Fibroblast of lung (primary cell): ENCODE measurements around the gene PSMD10. TPM values are rescaled to one million over a fixed set of nuclear protein-coding genes. Genes with fewer than 3 reads are reported as not detected.

Source experiments
- DNase-seq, 2 donors: peaks; one replicate each; pipeline versions ENCODE4 v3.0.0 to v3.0.0-alpha.2; 2010; ENCODE audit warnings: low read depth in 2 of 2
- H2AFZ ChIP-seq: 2 replicates; pipeline ENCODE4 v1.5.1; 2012; ENCODE audit warnings: low read length, control low read depth, inconsistent platforms
- H3K27ac ChIP-seq: 2 replicates; pipeline ENCODE4 v1.5.1; 2011; ENCODE audit warnings: low read length, control low read depth; ENCODE audit not compliant: insufficient read depth
- H3K27me3 ChIP-seq: 2 replicates; pipeline ENCODE4 v1.5.1; 2011; ENCODE audit warnings: mild to moderate bottlenecking, low read length; ENCODE audit not compliant: control insufficient read depth, insufficient read depth
- H3K36me3 ChIP-seq: 2 replicates; pipeline ENCODE4 v1.5.1; 2011; ENCODE audit warnings: low read length; ENCODE audit not compliant: control insufficient read depth, insufficient read depth
- H3K4me1 ChIP-seq: 2 replicates; pipeline ENCODE4 v1.5.1; 2011; ENCODE audit warnings: low read length; ENCODE audit not compliant: control insufficient read depth, insufficient read depth; ENCODE audit errors: extremely low read depth
- H3K4me2 ChIP-seq: 2 replicates; pipeline ENCODE4 v1.5.1; 2011; ENCODE audit warnings: low read length, control low read depth; ENCODE audit not compliant: insufficient read depth; ENCODE audit errors: extremely low read depth
- H3K4me3 ChIP-seq, 4 experiments: fragments of 200-600 bp in 1 of 4; sonication (generic) in 1 of 4; replicated peaks in 1 of 4; 2 replicates each; pipeline ENCODE4 v1.5.1; 2011 to 2016; ENCODE audit warnings: low read length in 4 of 4, low read depth in 3 of 4, mild to moderate bottlenecking in 3 of 4, control low read depth in 2 of 4, inconsistent platforms in 1 of 4, mixed read lengths in 1 of 4; ENCODE audit not compliant: insufficient read depth in 1 of 4; ENCODE audit errors: control extremely low read depth in 1 of 4
- H3K79me2 ChIP-seq: 2 replicates; pipeline ENCODE4 v1.5.1; 2012; ENCODE audit warnings: mild to moderate bottlenecking, low read length, inconsistent platforms; ENCODE audit not compliant: control insufficient read depth, insufficient read depth
- H3K9ac ChIP-seq: 2 replicates; pipeline ENCODE4 v1.5.1; 2011; ENCODE audit warnings: mild to moderate bottlenecking, low read length, control low read depth; ENCODE audit not compliant: insufficient read depth
- H3K9me3 ChIP-seq: 2 replicates; pipeline ENCODE4 v1.5.1; 2012; ENCODE audit warnings: low read depth, low read length; ENCODE audit not compliant: control insufficient read depth, insufficient read depth
- H4K20me1 ChIP-seq: 2 replicates; pipeline ENCODE4 v1.5.1; 2011; ENCODE audit warnings: low read length; ENCODE audit not compliant: control insufficient read depth, insufficient read depth; ENCODE audit errors: extremely low read depth
- EZH2 ChIP-seq: IDR thresholded peaks from 2 replicates; pipeline ENCODE4 v1.5.1; 2012; ENCODE audit warnings: low read length, control low read depth, mild to moderate bottlenecking; ENCODE audit errors: missing control alignments
- polyA plus RNA-seq, 2 donors: library from polyadenylated mRNA; depleted of rRNA in 1 of 2; stranded (reverse) in 1 of 2; unstranded in 1 of 2; fragments of >200 nt; gene quantifications; 2 replicates each; pipeline ENCODE4 v1.2.1, GENCODE V29; 2011 to 2012; ENCODE audit warnings: missing spikeins in 1 of 2
- total RNA-seq: library from RNA; depleted of rRNA; stranded (reverse); fragments of >200 nt; gene quantifications from 2 replicates; pipeline ENCODE4 v1.2.1, GENCODE V29; 2014
- TF ChIP-seq, protein P1 (sequence below), 2 donors: IDR thresholded peaks in 1 of 2; conservative IDR thresholded peaks in 1 of 2; 1 replicate in 1 of 2; 2 replicates in 1 of 2; pipeline ENCODE4 v1.5.1; 2011 to 2012; ENCODE audit warnings: low read length in 2 of 2, control low read depth in 1 of 2, inconsistent platforms in 1 of 2, low read depth in 1 of 2, mild to moderate bottlenecking in 1 of 2

Gene PSMD10
- total and polyA plus RNA-seq, 2 donors (not counting 1 experiment from before 2014, with no cell fraction given) = 72.7 to 102 TPM

DNA sequence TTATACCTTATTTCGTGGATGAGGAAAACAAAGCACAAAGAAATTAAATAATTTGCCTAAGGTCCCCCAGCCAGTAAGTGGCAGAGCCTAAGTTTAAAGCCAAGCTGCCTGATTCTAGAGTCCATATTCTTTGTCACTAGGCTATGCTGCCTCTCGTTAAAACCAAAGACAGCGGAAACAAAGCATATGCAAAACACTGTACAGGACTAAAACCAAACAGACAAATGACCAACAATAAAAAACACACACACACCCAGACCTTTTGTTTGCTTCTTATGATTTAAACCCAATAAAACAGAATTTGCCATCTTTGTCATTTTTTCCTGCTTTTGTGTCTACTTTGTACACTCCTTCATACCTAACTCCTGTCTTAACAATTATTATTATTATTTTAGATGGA lies 56.6 kb downstream of the PSMD10 start:
- DNase-seq = no peak

More for the DNA sequence above, 56.6 kb downstream of the PSMD10 start:
- Histone ChIP-seq H3K27me3 (no peaks in the 10 kb centered on the region), H3K9ac (no peak overlapping the region), H2AFZ (no peak overlapping the region), H4K20me1 (no peaks in the 10 kb centered on the region), H3K4me1 (no peaks in the 10 kb centered on the region), H3K79me2 (no peaks in the 10 kb centered on the region), H3K27ac (no peak overlapping the region), H3K4me2 (no peak overlapping the region), H3K9me3 (no peaks in the 10 kb centered on the region), H3K36me3 (no peaks in the 10 kb centered on the region), H3K4me3 (no peak overlapping the region)
- TF ChIP-seq EZH2 = no peak
- TF ChIP-seq, protein P1, sequence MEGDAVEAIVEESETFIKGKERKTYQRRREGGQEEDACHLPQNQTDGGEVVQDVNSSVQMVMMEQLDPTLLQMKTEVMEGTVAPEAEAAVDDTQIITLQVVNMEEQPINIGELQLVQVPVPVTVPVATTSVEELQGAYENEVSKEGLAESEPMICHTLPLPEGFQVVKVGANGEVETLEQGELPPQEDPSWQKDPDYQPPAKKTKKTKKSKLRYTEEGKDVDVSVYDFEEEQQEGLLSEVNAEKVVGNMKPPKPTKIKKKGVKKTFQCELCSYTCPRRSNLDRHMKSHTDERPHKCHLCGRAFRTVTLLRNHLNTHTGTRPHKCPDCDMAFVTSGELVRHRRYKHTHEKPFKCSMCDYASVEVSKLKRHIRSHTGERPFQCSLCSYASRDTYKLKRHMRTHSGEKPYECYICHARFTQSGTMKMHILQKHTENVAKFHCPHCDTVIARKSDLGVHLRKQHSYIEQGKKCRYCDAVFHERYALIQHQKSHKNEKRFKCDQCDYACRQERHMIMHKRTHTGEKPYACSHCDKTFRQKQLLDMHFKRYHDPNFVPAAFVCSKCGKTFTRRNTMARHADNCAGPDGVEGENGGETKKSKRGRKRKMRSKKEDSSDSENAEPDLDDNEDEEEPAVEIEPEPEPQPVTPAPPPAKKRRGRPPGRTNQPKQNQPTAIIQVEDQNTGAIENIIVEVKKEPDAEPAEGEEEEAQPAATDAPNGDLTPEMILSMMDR (conservative IDR thresholded peaks at IDR 0.05 in 1 of 2, IDR thresholded peaks at IDR 0.05 in 1 of 2; ENCODE audit: low read depth in 1 of 2, low read length in 2 of 2) = no peak

Other genes starting within 250 kb of the PSMD10 start
- not detected in 2 replicates for gene TEX13B, start 109.2 kb downstream of the PSMD10 start, total RNA-seq
- not detected in 2 replicates for gene TEX13B, start 109.2 kb downstream of the PSMD10 start, polyA plus RNA-seq
- not detected in 2 replicates for gene VSIG1, start 46.5 kb downstream of the PSMD10 start, total RNA-seq
- gene VSIG1, start 46.5 kb downstream of the PSMD10 start, polyA plus RNA-seq = 0.02 and 0.20 TPM in 2 replicates
- 10.8 and 13.5 TPM in 2 replicates for gene ATG4A, start 236 bp upstream of the PSMD10 start, total RNA-seq
- 11.4 and 13.8 TPM in 2 replicates for gene ATG4A, start 236 bp upstream of the PSMD10 start, polyA plus RNA-seq